NCI-H82 treated with DMSO at 0.1 percent for 48 hours (cell line): ENCODE results near the gene ZC3H12A.
A peak's percentile ranks its signal among the peaks of the same experiment; 100 is the strongest.

Experiments used
- DNase-seq: peaks from one replicate; lab custom pipeline; 2025; ENCODE audit not compliant: unreplicated experiment; lab: John Stamatoyannopoulos, UW

ZC3H12A gene

GRCh38 chr1:37474046-37474696 is at the start of gene ZC3H12A:
Gene ZC3H12A (plus strand): TSS chr1:37474580. CDS start chr1:37475497, 917 bp downstream.
- DNase-seq, result peak; percentile 50

- DNase-seq, result no peak
Observed at GRCh38 chr1:37425221-37425620, 49.2 kb upstream of the ZC3H12A start.

- DNase-seq, result no peak
Observed at GRCh38 chr1:37429029-37429428, 45.4 kb upstream of the ZC3H12A start.

- DNase-seq, result no peak
Observed at GRCh38 chr1:37430103-37430985, 44.0 kb upstream of the ZC3H12A start.

- no peak for DNase-seq
Observed at GRCh38 chr1:37432716-37433115, 41.7 kb upstream of the ZC3H12A start.

GRCh38 chr1:37433171-37433570 is 41.2 kb upstream of the ZC3H12A start:
- DNase-seq, result no peak

- peak; percentile 17 for DNase-seq
Observed at GRCh38 chr1:37434292-37435225, 39.8 kb upstream of the ZC3H12A start.

GRCh38 chr1:37437087-37437486 is 37.3 kb upstream of the ZC3H12A start:
- no peak for DNase-seq

GRCh38 chr1:37438037-37438868 is 36.1 kb upstream of the ZC3H12A start:
- no peak for DNase-seq

GRCh38 chr1:37438869-37439343 is 35.5 kb upstream of the ZC3H12A start:
- DNase-seq, result peak; percentile 8

GRCh38 chr1:37439349-37439995 is 34.9 kb upstream of the ZC3H12A start:
- peak; percentile 80 for DNase-seq

- DNase-seq, result no peak
Observed at GRCh38 chr1:37441490-37441889, 32.9 kb upstream of the ZC3H12A start.

GRCh38 chr1:37442139-37442538 is 32.2 kb upstream of the ZC3H12A start:
- no peak for DNase-seq

GRCh38 chr1:37442644-37443043 is 31.7 kb upstream of the ZC3H12A start:
- no peak for DNase-seq

- no peak for DNase-seq
Observed at GRCh38 chr1:37446874-37447273, 27.5 kb upstream of the ZC3H12A start.

- no peak for DNase-seq
Observed at GRCh38 chr1:37448185-37448584, 26.2 kb upstream of the ZC3H12A start.

GRCh38 chr1:37448691-37449417 is 25.5 kb upstream of the ZC3H12A start:
- DNase-seq, result no peak

GRCh38 chr1:37449936-37450335 is 24.4 kb upstream of the ZC3H12A start:
- DNase-seq, result no peak

GRCh38 chr1:37452416-37452815 is 22.0 kb upstream of the ZC3H12A start:
- DNase-seq, result no peak
